Activated CD4-positive, CD25-positive, alpha-beta regulatory T cell treated with anti-CD3 and anti-CD28 coated beads, Interleukin-2, amount 50 U/mL, for 16 hours (primary cell): ENCODE measurements around the gene MYO1C.
"Not testable (repeated sequence)": the region's sequence is repeated elsewhere in the genome, so short reads cannot be mapped to it uniquely, and the experiment has no call there.

Experiments used
- DNase-seq: peaks from one replicate; pipeline ENCODE4 v3.0.0-alpha.2; 2020; ENCODE audit warnings: low read depth, low spot score

The MYO1C gene

DNA sequence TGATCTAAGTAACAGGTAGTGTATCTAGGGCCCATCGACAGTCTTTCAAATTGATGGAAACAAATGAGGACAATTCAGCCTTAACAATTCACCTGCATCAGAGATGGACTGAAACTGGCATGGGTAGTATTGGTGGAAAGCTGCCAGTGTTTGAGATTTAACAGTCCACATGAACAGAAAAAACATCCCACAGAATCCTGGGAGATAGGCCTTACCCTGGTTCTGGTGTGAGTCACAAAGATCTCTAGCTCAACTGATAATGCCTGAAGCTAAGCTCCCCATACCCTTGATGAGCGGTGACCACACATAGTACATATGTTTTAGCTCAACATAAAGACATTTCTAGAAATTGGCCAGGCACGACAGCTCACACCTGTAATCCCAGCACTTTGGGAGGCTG, 58.3 kb downstream of the MYO1C start:
- DNase-seq: no peak

DNA sequence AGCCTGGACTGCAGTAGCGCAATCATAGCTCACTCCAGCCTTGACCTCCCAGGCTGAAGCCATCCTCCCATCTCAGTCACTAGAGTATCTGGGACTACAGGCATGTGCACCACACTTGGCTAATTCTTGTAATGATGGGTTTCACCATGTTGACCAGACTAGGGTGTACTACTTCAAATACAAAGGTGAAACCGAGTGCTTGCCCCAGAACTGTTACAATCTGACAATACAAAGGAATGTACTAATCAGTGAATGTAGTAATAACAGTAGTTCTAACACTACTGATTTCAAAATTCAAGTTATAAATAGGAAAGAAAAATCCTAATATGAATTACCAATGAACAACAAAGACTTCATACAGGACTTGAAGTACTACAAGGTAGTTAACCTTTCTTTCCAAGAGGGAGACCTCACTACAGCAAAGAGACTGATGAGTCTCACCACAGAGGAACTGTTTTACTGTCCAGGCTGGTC, 60.8 kb downstream of the MYO1C start:
- no peak for DNase-seq

DNA sequence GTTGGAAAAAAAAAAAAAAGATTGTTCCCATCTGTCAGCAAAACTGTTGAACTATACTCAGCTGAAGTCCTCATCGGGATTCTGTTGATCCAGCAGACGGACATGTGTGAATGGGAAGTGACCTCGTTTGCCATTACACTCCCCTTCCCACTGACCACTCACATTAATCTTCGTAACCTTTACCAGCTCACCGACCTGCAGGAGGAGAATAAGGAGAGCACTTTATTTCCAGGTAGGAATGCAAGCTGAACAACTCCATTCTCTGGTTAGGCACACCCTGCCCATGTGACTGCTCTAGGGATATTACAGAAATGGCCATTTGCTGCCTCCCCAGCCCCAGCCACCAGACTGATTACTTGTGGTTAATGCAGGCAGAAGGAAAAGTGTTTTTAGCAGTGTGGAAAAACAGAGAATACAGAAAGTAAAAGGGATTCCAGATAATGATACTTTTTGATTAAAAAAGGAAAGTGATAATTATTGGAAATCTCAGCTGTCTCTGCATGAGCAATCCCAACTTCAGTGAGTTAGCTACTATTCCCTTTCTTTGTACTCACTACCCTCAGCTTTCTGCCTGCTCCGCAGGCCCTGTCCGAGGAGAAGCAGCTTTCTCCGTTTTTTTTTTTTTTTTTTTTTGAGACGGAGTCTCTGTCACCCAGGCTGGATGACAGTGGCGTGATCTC, 68.9 kb downstream of the MYO1C start:
- DNase-seq: no peak

DNA sequence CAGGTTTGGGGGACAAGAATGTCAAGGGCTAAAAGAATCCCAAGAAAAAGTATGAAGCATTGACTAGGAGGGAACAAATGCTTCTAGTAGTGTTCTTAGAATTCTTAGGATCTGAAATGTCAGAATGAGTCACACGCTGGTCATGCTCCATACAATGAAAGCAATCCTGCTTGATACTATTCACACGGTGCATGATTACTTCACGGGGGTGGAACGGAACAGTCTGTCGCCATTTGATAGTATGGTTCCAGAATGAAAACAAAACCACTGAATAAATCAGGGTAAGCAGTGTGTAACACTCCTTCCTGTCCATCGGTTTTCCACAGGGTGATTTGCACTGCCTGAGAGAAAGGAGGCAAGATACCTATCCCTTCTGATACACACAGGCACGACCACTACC, 69.6 kb downstream of the MYO1C start:
- no peak for DNase-seq

DNA sequence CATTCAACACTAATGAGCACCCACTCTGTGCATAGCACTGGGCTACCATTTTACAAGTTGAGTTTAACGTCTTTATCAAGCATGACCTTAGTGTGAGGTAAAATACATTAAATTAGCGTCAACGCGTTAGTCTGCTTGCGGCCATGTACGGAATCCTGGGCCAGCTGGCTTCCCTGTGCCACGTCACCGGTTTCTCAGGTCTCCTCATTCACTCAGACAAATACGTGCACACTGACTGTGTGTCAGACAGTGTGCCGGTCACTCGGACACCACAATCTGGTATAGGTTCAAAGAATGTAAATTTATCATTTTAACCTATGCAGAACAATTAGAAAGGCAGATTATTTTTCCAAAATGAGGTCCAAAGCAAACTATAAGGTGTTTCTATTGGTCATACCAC, 71.0 kb downstream of the MYO1C start:
- DNase-seq: no peak

DNA sequence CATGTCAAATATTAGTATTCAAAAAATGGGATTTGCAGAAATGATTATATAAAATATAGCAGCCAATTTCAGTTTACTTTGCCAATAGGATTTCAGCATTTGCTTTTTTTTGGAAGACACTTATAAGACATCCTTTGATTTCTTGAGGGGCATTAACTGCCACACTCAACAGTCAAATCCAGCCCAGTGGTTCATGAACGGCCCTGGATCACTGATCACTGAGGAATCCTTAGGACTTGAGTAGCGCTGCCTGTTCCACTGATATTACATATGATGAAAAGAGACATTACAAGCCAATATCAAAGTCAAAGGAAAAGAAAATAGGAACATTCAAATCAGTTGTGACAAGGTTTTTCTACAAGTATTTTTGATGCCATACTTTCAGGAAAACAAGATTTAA, 71.5 kb downstream of the MYO1C start:
- DNase-seq: no peak

DNA sequence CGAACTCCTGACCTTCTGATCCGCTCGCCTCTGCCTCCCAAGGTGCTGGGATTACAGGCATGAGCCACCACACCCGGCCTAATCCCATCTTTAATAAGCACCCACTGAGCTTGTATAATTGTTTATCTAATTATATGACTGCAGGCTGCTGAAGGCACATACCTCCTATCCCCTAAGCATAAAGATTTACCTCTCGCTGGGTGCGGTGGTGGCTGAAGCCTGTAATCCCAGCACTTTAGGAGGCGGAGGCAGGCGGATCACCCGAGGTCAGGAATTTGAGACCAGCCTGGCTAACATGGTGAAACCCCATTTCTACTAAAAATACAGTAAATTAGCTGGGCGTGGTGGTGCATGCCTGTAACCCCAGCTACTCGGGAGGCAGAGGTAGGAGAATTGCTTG, 72.3 kb downstream of the MYO1C start:
- DNase-seq: no peak

DNA sequence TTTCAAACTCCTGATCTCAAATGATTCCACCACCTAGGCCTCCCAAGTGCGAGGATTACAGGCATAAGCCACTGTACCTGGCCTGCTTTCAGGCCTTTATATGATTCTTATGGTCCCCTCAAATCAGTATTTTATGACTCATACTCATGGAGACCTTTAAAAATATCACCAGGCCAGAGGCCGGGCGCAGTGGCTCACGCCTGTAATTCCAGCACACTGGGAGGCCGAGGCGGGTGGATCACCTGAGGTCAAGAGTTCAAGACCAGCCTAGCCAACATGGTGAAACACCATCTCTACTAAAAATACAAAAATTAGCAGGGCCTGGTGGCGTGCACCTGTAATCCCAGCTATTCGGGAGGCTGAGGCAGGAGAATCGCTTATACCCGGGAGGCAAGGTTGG, 74.0 kb downstream of the MYO1C start:
- not testable (repeated sequence) for DNase-seq

DNA sequence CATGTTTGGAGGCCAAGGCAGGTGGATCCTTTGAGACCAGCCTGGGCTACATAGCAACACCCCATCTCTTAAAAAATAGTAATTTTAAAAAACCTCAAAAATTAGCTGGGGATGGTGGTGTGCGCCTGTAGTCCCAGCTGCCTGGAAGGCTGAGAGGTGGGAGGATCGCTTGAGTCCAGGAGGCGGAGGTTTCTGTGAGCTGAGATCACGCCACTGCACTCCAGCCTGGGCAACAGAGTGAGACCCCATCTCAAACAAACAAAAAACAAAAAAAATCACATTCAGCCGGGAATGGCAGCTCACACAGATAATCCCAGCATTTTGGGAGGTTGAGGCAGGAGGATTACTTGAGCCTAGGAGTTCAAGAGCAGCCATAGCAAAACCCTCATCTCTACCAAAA, 76.1 kb downstream of the MYO1C start:
- no peak for DNase-seq

DNA sequence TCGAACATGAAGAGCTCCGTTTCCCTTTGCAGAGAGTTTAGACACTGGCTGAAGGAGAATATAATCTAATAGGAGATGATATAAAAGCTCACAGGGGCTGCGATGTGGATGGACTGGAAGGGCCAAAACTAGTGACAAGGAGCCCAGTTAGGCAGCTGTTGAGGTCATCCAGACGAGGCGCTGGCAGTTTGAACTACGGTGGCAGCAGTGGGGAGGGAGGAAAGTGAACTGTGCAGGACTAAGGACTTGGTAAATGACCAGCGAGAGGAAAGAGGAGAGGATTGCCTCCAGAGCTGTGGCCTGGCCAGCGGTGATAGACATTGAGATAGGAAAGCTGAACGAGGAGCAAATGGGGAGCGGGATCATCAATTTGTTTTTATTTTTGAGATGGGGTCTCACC, 77.9 kb downstream of the MYO1C start:
- DNase-seq: no peak
